Neural progenitor cell (in vitro differentiated cells): ENCODE results near the gene DCUN1D4. TPM values are rescaled to one million over a fixed set of nuclear protein-coding genes. Genes with fewer than 3 reads are reported as not detected.

ENCODE experiments used
- DNase-seq: peaks from one replicate; pipeline ENCODE4 v3.0.0-alpha.2; 2016; ENCODE audit warnings: low spot score
- H2AFZ ChIP-seq: fragments of 200-600 bp; sonication (generic); replicated peaks from 2 replicates; pipeline ENCODE4 v1.6.1; 2016; ENCODE audit warnings: antibody characterized with exemption
- H3F3A ChIP-seq: fragments of 200-600 bp; sonication (generic); 2 replicates; pipeline ENCODE4 v1.6.1; 2016; ENCODE audit warnings: antibody characterized with exemption, low read depth
- H3K27ac ChIP-seq: fragments of 200-600 bp; sonication (generic); 2 replicates; pipeline ENCODE4 v1.5.1; 2016; ENCODE audit warnings: mild to moderate bottlenecking
- H3K27me3 ChIP-seq: fragments of 200-600 bp; sonication (generic); 2 replicates; pipeline ENCODE4 v1.6.1; 2016; ENCODE audit warnings: mild to moderate bottlenecking, moderate library complexity
- H3K36me3 ChIP-seq: fragments of 200-600 bp; sonication (generic); 2 replicates; pipeline ENCODE4 v1.5.1; 2016
- H3K4me1 ChIP-seq: fragments of 200-600 bp; sonication (generic); 2 replicates; pipeline ENCODE4 v1.6.1; 2016; ENCODE audit warnings: mixed run types
- H3K4me2 ChIP-seq: fragments of 200-600 bp; sonication (generic); 2 replicates; pipeline ENCODE4 v1.6.1; 2016
- H3K4me3 ChIP-seq: fragments of 200-600 bp; sonication (generic); 2 replicates; pipeline ENCODE4 v1.5.1; 2016
- H3K79me2 ChIP-seq: fragments of 200-600 bp; sonication (generic); 2 replicates; pipeline ENCODE4 v1.6.1; 2016; ENCODE audit warnings: low read depth
- H3K9ac ChIP-seq: fragments of 200-600 bp; sonication (generic); 2 replicates; pipeline ENCODE4 v1.6.1; 2016
- H3K9me3 ChIP-seq: fragments of 200-600 bp; sonication (generic); 2 replicates; pipeline ENCODE4 v1.5.1; 2016; ENCODE audit warnings: low read depth
- H4K20me1 ChIP-seq: fragments of 200-600 bp; sonication (generic); 2 replicates; pipeline ENCODE4 v1.6.1; 2016; ENCODE audit warnings: low read depth
- H3K27ac Mint-ChIP-seq: 3 replicates; pipeline ENCODE4 v1.8.0; 2021; ENCODE audit warnings: mixed read lengths
- H3K27me3 Mint-ChIP-seq: 2 replicates; pipeline ENCODE4 v1.8.0; 2022; ENCODE audit warnings: low read depth, mild to moderate bottlenecking, inconsistent platforms, moderate library complexity, mixed read lengths; ENCODE audit not compliant: insufficient read depth
- H3K36me3 Mint-ChIP-seq: 3 replicates; pipeline ENCODE4 v1.8.0; 2021; ENCODE audit warnings: mixed read lengths
- H3K4me1 Mint-ChIP-seq: 3 replicates; pipeline ENCODE4 v1.8.0; 2021; ENCODE audit warnings: mixed read lengths
- H3K4me3 Mint-ChIP-seq: 3 replicates; pipeline ENCODE4 v1.8.0; 2021; ENCODE audit warnings: mild to moderate bottlenecking, moderate library complexity, mixed read lengths
- H3K9me3 Mint-ChIP-seq: 3 replicates; pipeline ENCODE4 v1.8.0; 2020; ENCODE audit warnings: mixed read lengths
- CTCF ChIP-seq: fragments of 200-600 bp; sonication (generic); IDR thresholded peaks from 2 replicates; pipeline ENCODE4 v1.5.1; 2017; ENCODE audit warnings: antibody characterized with exemption, mild to moderate bottlenecking
- EZH2 ChIP-seq: fragments of 200-600 bp; sonication (generic); IDR thresholded peaks from 2 replicates; pipeline ENCODE4 v1.6.1; 2017; ENCODE audit warnings: antibody characterized with exemption, mild to moderate bottlenecking, moderate library complexity
- EZH2phosphoT487 ChIP-seq: fragments of 200-600 bp; sonication (generic); IDR thresholded peaks from 2 replicates; pipeline ENCODE4 v1.6.1; 2017; ENCODE audit warnings: antibody characterized with exemption
- total RNA-seq: library from RNA; depleted of rRNA; stranded (reverse); fragments of >200 nt; gene quantifications from 2 replicates; pipeline ENCODE4 v1.2.3, GENCODE V29; 2015; ENCODE audit warnings: low replicate concordance

DCUN1D4 gene
- total RNA-seq, 1 donor from 2014 or later, result 180 TPM

GRCh38 chr4:51872283-51872997 is 29.5 kb downstream of the DCUN1D4 start:
- H3K4me3 ChIP-seq, result no peak overlapping the region
- no peak for TF ChIP-seq CTCF
- no peak for TF ChIP-seq EZH2
- H3K79me2 ChIP-seq, result peaks cover 61% of the 10 kb centered on the region
- no peak overlapping the region for H3K9ac ChIP-seq
- H3K9me3 ChIP-seq, result no peaks in the 10 kb centered on the region
- no peaks in the 10 kb centered on the region for H3K4me1 ChIP-seq
- H3F3A ChIP-seq, result peaks cover 14% of the 10 kb centered on the region
- no peaks in the 10 kb centered on the region for H3K4me1 Mint-ChIP-seq
- no peak overlapping the region for H3K4me3 Mint-ChIP-seq
- H3K27ac Mint-ChIP-seq, result no peak overlapping the region
- H3K27me3 ChIP-seq, result no peaks in the 10 kb centered on the region
- no peaks in the 10 kb centered on the region for H3K27me3 Mint-ChIP-seq
- no peak overlapping the region for H2AFZ ChIP-seq
- no peaks in the 10 kb centered on the region for H4K20me1 ChIP-seq
- H3K36me3 Mint-ChIP-seq, result peaks cover 56% of the 10 kb centered on the region
- H3K4me2 ChIP-seq, result no peak overlapping the region
- H3K36me3 ChIP-seq, result peaks cover 36% of the 10 kb centered on the region
- H3K27ac ChIP-seq, result peak overlapping the region; percentile 39
- no peaks in the 10 kb centered on the region for H3K9me3 Mint-ChIP-seq
- DNase-seq, result no peak

GRCh38 chr4:51874551-51874950 is 31.6 kb downstream of the DCUN1D4 start:
- Histone ChIP-seq H3K4me2 (no peak overlapping the region), H3F3A (peaks cover 19% of the 10 kb centered on the region), H3K27me3 (no peaks in the 10 kb centered on the region), H4K20me1 (no peaks in the 10 kb centered on the region), H2AFZ (no peak overlapping the region), H3K79me2 (peaks cover 47% of the 10 kb centered on the region), H3K9me3 (no peaks in the 10 kb centered on the region), H3K36me3 (peaks cover 46% of the 10 kb centered on the region), H3K27ac (no peak overlapping the region), H3K4me1 (no peaks in the 10 kb centered on the region), H3K9ac (no peak overlapping the region), H3K4me3 (no peak overlapping the region)
- no peak for DNase-seq
- Mint-ChIP-seq H3K4me1 (no peaks in the 10 kb centered on the region), H3K4me3 (no peak overlapping the region), H3K27me3 (peaks cover 3% of the 10 kb centered on the region), H3K36me3 (peaks cover 66% of the 10 kb centered on the region), H3K27ac (no peak overlapping the region), H3K9me3 (no peaks in the 10 kb centered on the region)
- TF ChIP-seq EZH2 (no peak), CTCF (no peak), EZH2phosphoT487 (no peak)

GRCh38 chr4:51878431-51878830 is 35.5 kb downstream of the DCUN1D4 start:
- Histone ChIP-seq H3K9ac (no peak overlapping the region), H3K4me3 (no peak overlapping the region), H3K9me3 (no peaks in the 10 kb centered on the region), H3K4me2 (no peak overlapping the region), H3K79me2 (peaks cover 16% of the 10 kb centered on the region), H3F3A (peaks cover 46% of the 10 kb centered on the region), H2AFZ (no peak overlapping the region), H3K4me1 (peaks cover 8% of the 10 kb centered on the region), H3K27ac (peak overlapping the region; percentile 17), H3K27me3 (no peaks in the 10 kb centered on the region), H3K36me3 (peaks cover 42% of the 10 kb centered on the region), H4K20me1 (no peaks in the 10 kb centered on the region)
- no peak for TF ChIP-seq EZH2
- Mint-ChIP-seq H3K36me3 (peaks cover 60% of the 10 kb centered on the region), H3K4me3 (no peak overlapping the region), H3K9me3 (no peaks in the 10 kb centered on the region), H3K27ac (no peak overlapping the region), H3K4me1 (peaks cover 5% of the 10 kb centered on the region), H3K27me3 (peaks cover 3% of the 10 kb centered on the region)
- no peak for DNase-seq
